Body of pancreas (tissue), 4 donors: ENCODE measurements around the gene PIK3CD.

ENCODE experiments used
- POLR2A ChIP-seq, 3 donors: fragments of 450-650 bp; IDR thresholded peaks; one replicate each; pipeline ENCODE4 v1.6.1; 2016; ENCODE audit warnings: antibody characterized with exemption in 3 of 3, mild to moderate bottlenecking in 2 of 3
- TF ChIP-seq, protein P1 (sequence below), 7 experiments: fragments of 450-650 bp in 4 of 7; fragments of 200-600 bp in 3 of 7; sonication (generic) in 3 of 7; IDR thresholded peaks; one replicate each; pipeline ENCODE4 v1.5.1; 2016 to 2019; ENCODE audit warnings: antibody characterized with exemption in 7 of 7

GRCh38 chr1:9663257-9663656, 11.7 kb downstream of the PIK3CD start:
- TF ChIP-seq, protein P1, sequence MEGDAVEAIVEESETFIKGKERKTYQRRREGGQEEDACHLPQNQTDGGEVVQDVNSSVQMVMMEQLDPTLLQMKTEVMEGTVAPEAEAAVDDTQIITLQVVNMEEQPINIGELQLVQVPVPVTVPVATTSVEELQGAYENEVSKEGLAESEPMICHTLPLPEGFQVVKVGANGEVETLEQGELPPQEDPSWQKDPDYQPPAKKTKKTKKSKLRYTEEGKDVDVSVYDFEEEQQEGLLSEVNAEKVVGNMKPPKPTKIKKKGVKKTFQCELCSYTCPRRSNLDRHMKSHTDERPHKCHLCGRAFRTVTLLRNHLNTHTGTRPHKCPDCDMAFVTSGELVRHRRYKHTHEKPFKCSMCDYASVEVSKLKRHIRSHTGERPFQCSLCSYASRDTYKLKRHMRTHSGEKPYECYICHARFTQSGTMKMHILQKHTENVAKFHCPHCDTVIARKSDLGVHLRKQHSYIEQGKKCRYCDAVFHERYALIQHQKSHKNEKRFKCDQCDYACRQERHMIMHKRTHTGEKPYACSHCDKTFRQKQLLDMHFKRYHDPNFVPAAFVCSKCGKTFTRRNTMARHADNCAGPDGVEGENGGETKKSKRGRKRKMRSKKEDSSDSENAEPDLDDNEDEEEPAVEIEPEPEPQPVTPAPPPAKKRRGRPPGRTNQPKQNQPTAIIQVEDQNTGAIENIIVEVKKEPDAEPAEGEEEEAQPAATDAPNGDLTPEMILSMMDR (IDR thresholded peaks at IDR 0.05) = no peak
- TF ChIP-seq POLR2A (IDR thresholded peaks at IDR 0.05) = no peak
